Neural crest cell (in vitro differentiated cells): ENCODE results near the gene MAST4. TPM values are rescaled to one million over a fixed set of nuclear protein-coding genes. Genes with fewer than 3 reads are reported as not detected.

ENCODE experiments used
- DNase-seq: peaks from one replicate; pipeline ENCODE4 v3.0.0; 2021; ENCODE audit warnings: low read depth, mixed read lengths, low spot score
- H3K27ac Mint-ChIP-seq: one replicate; pipeline ENCODE4 v1.8.0; 2021; ENCODE audit warnings: mild to moderate bottlenecking, mixed read lengths; ENCODE audit not compliant: unreplicated experiment
- H3K27me3 Mint-ChIP-seq: 2 replicates; pipeline ENCODE4 v1.8.0; 2021; ENCODE audit warnings: low read depth, mild to moderate bottlenecking, mixed read lengths
- H3K36me3 Mint-ChIP-seq: 2 replicates; pipeline ENCODE4 v1.8.0; 2021; ENCODE audit warnings: low read depth, mild to moderate bottlenecking, mixed read lengths
- H3K4me1 Mint-ChIP-seq: 2 replicates; pipeline ENCODE4 v1.8.0; 2021; ENCODE audit warnings: mixed read lengths
- H3K4me3 Mint-ChIP-seq: one replicate; pipeline ENCODE4 v1.8.0; 2021; ENCODE audit warnings: mild to moderate bottlenecking, mixed read lengths
- H3K9me3 Mint-ChIP-seq: 2 replicates; pipeline ENCODE4 v1.8.0; 2021; ENCODE audit warnings: mixed read lengths
- CTCF ChIP-seq: fragments of 200-600 bp; sonication (generic); conservative IDR thresholded peaks from 2 replicates; pipeline ENCODE4 v1.5.0; 2021; ENCODE audit warnings: antibody characterized with exemption, mild to moderate bottlenecking
- total RNA-seq: library from RNA; stranded (reverse); gene quantifications from 2 replicates; pipeline ENCODE4 v1.2.1, GENCODE V29; 2021

MAST4 gene
- total RNA-seq, 1 donor from 2014 or later, result 7.3 TPM

- Mint-ChIP-seq H3K9me3 (no peaks in the 10 kb centered on the region), H3K4me1 (no peaks in the 10 kb centered on the region), H3K27me3 (no peaks in the 10 kb centered on the region), H3K27ac (no peak overlapping the region), H3K36me3 (no peaks in the 10 kb centered on the region), H3K4me3 (no peak overlapping the region)
- peak; percentile 84 for TF ChIP-seq CTCF
- peak; percentile 74 for DNase-seq
These were observed 613.1 kb downstream of the MAST4 start for GRCh38 chr5:67209141-67209771.

GRCh38 chr5:67211926-67212325 is 615.7 kb downstream of the MAST4 start:
- no peak overlapping the region for H3K27ac Mint-ChIP-seq
- H3K27me3 Mint-ChIP-seq, result no peaks in the 10 kb centered on the region
- H3K36me3 Mint-ChIP-seq, result no peaks in the 10 kb centered on the region
- H3K4me1 Mint-ChIP-seq, result peaks cover 20% of the 10 kb centered on the region
- no peak overlapping the region for H3K4me3 Mint-ChIP-seq
- no peak for DNase-seq
- TF ChIP-seq CTCF, result no peak
- H3K9me3 Mint-ChIP-seq, result no peaks in the 10 kb centered on the region

GRCh38 chr5:67214036-67214435 is 617.8 kb downstream of the MAST4 start:
- DNase-seq, result no peak
- Mint-ChIP-seq H3K27ac (no peak overlapping the region), H3K36me3 (no peaks in the 10 kb centered on the region), H3K9me3 (no peaks in the 10 kb centered on the region), H3K27me3 (no peaks in the 10 kb centered on the region), H3K4me3 (no peak overlapping the region), H3K4me1 (peaks cover 20% of the 10 kb centered on the region)
- no peak for TF ChIP-seq CTCF

GRCh38 chr5:67214707-67215447 is 618.7 kb downstream of the MAST4 start:
- DNase-seq, result no peak
- Mint-ChIP-seq H3K9me3 (no peaks in the 10 kb centered on the region), H3K27ac (no peak overlapping the region), H3K36me3 (no peaks in the 10 kb centered on the region), H3K4me1 (peaks cover 20% of the 10 kb centered on the region), H3K27me3 (no peaks in the 10 kb centered on the region), H3K4me3 (no peak overlapping the region)
- no peak for TF ChIP-seq CTCF

GRCh38 chr5:67215519-67216471 is 619.6 kb downstream of the MAST4 start:
- H3K27me3 Mint-ChIP-seq, result no peaks in the 10 kb centered on the region
- no peak for DNase-seq
- no peak overlapping the region for H3K4me3 Mint-ChIP-seq
- no peaks in the 10 kb centered on the region for H3K9me3 Mint-ChIP-seq
- H3K36me3 Mint-ChIP-seq, result no peaks in the 10 kb centered on the region
- no peak for TF ChIP-seq CTCF
- peak overlapping the region; percentile 70 for H3K27ac Mint-ChIP-seq
- H3K4me1 Mint-ChIP-seq, result peaks cover 20% of the 10 kb centered on the region
